Measurements from ENCODE around the gene ALG2.

ALG2 gene

DNA sequence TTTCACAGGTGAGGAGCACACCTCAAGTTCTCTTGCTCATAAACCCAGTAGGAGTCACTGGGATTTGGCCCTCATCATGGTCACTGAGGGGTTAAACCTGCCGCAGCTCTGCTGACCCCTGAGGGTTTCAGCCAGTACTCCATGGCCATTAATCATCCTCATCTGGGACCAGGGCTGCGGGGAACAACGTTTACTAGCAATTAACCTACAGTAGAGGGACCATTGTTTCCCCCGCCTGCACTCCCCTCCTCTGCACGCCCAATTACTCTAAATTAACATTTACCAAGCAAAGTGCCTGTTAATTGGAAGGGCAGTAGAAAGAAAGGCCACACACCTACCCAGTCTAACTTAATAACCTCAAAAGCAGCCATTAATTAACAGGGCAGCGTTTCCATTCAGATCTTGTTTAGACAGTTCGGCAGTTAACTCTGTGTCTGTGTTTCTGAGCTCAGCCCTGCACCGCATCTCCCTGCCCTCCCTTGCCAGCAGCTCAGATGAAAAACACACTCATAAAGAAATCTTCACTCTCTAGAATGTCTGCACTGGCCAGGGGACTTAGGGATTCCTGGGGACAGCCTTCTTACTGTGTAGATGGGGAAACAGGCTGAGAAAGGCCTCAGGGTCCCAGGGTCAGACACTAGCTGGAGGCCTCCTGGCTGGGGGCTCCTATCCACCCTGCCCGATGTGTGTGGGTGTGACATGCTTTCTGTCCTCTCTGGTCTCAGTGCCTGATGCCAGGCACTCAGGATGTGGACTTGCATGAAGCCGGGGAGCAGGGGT, 51.6 kb downstream of the ALG2 start:
- no peak for DNase-seq

DNA sequence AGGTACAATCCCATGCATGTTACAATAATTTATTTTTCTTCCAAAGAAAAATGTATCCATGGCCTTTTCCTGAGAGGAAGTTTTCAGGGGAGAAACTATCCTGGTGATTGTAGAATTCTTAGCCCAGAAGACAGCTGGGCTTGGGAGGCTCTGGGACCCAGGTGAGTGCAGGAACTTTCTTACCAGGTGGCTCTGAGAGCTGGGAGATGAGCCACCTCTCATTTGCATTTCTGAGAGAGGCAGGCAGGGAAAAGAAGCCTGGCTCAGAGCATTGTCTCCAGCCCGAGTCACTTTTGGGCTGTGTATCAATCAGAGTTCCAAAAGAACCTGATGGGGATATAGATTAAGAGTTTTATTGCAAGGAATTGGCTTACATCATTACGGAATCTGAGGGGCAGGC, 52.7 kb downstream of the ALG2 start:
- no peak for DNase-seq

- DNase-seq = no peak
Observed at GRCh38 chr9:99167694-99168093, 54.0 kb downstream of the ALG2 start.

GRCh38 chr9:99167119-99167518, 54.6 kb downstream of the ALG2 start:
- no peak for DNase-seq

Data from activated gamma-delta T cell (primary cell).